ENCODE measurements around the gene SLC6A17.
A peak's percentile ranks its signal among the peaks of the same experiment; 100 is the strongest.

Gene SLC6A17

DNA sequence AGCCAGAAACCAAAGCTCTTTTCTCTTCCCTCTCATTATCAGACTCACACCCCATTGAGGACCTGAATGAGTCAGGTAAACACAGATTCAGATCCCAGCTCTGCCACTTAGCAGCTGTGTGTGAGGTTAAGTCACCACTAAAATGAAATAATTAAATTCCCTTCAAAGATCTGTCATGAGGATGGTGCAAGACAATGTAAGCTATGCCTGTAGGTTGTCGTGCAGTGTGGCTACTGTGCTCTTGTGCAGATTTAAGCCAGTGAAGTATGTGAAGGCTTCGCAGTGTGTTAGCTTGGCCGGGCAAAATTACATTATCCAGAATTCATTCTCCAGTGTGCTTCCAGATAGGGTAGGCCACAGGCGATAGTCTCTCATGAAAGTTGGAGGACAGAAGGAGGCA, 24.5 kb upstream of the SLC6A17 start:
- peaks cover 10% of the 10 kb centered on the region for H3K36me3 Mint-ChIP-seq
- H3K27me3 Mint-ChIP-seq = peaks cover 18% of the 10 kb centered on the region
- no peak overlapping the region for H3K27ac Mint-ChIP-seq
- no peak overlapping the region for H3K4me3 Mint-ChIP-seq
- peaks cover 6% of the 10 kb centered on the region for H3K9me3 Mint-ChIP-seq (ENCODE audit: low read depth)
- no peaks in the 10 kb centered on the region for H3K4me1 Mint-ChIP-seq (ENCODE audit: low read depth)

DNA sequence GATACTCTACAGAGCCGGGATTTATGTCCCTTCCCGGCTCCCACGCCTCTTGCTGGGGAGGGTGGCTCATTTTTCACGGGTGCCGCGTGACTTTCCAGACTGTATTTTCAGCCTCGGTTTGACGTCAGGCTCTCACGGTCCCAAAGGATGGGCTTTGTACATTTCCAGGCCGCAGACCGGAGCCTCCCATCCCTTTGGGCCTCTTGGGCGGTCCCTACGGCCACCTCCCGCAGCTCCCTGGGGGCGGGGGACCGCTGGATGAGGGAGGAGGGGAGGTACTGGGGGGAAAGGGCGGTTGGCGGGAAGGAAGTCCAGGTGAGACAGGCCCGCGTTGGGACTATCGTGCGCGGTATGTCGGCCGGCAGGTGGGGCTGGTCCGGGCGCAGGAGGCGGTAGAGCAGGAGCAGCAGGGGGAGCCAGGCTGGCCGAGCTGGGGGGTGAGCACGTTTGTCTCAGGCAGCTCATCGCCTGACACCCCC, 20.1 kb upstream of the SLC6A17 start:
- Mint-ChIP-seq H3K27ac (no peak overlapping the region), H3K27me3 (peaks cover 25% of the 10 kb centered on the region), H3K4me3 (no peak overlapping the region), H3K4me1 (ENCODE audit: low read depth) (no peaks in the 10 kb centered on the region), H3K9me3 (ENCODE audit: low read depth) (no peaks in the 10 kb centered on the region), H3K36me3 (peaks cover 3% of the 10 kb centered on the region)

DNA sequence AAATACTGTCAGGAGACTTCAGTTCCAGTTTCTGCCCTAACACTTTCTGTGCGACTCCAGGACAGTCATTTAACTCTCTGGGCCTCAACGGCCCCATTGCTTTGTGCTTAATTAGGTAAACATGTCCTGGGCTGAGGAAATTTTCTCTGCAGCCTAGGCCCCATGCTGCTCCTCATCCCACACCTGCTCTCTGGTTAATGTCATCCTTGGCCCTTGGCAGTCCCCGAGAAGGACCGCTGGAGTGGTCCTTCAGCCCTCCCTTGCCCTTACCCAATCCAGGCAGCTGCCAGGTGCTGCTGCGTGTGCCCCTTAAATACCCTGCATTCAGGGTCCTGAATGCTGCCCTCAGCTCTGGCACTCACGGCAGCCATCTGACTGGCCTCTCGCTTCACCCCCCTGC, 19.3 kb upstream of the SLC6A17 start:
- Mint-ChIP-seq H3K36me3 (no peaks in the 10 kb centered on the region), H3K4me1 (ENCODE audit: low read depth) (no peaks in the 10 kb centered on the region), H3K9me3 (ENCODE audit: low read depth) (no peaks in the 10 kb centered on the region), H3K27me3 (peaks cover 26% of the 10 kb centered on the region), H3K4me3 (no peak overlapping the region), H3K27ac (no peak overlapping the region)

DNA sequence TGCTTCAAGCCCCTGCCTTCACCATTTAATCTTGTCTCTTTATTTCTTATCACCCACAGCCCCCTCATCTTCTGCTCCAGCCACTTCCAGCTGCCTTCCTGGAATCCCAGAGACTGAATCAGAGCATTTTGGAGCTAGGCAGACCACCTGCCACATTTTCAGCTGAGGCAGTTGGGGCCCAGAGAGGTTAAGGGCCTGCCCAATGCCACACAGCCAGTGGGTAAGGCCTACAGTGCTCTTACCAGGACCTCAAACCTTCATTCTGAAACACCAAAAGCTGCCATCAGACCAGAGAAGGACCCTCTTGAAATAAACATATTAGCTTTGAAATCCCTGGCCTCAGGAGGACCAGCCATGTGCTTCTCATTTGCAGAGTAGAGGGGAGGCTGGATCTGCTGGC, 17.6 kb upstream of the SLC6A17 start:
- H3K27me3 Mint-ChIP-seq = peaks cover 28% of the 10 kb centered on the region

DNA sequence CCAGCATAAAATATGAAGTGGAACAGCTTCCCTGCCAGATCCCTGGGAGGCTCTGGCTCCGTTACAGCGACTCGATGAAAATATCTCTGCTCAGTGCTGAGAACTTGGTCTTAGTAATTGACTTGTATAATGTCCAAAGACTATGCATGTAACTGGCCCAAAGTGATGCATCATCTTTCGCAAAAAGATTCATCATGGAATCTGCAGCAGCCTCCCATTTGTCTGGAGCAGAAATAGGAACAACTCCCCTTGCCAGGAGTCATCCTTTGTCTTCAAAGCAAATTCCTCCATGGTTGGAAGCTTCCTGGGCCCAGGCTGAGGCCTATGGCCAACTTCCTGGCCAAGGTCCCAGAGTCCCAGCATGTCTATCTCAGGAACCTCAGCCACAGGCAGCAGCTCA, 16.9 kb upstream of the SLC6A17 start:
- Mint-ChIP-seq H3K36me3 (no peaks in the 10 kb centered on the region), H3K4me1 (ENCODE audit: low read depth) (peaks cover 13% of the 10 kb centered on the region), H3K27ac (no peak overlapping the region), H3K9me3 (ENCODE audit: low read depth) (no peaks in the 10 kb centered on the region), H3K27me3 (peaks cover 31% of the 10 kb centered on the region), H3K4me3 (no peak overlapping the region)

More for the DNA sequence above, 17.6 kb upstream of the SLC6A17 start:
- Mint-ChIP-seq H3K9me3 (ENCODE audit: low read depth) (no peaks in the 10 kb centered on the region), H3K4me1 (ENCODE audit: low read depth) (peaks cover 10% of the 10 kb centered on the region), H3K27ac (no peak overlapping the region), H3K4me3 (no peak overlapping the region), H3K36me3 (no peaks in the 10 kb centered on the region)

DNA sequence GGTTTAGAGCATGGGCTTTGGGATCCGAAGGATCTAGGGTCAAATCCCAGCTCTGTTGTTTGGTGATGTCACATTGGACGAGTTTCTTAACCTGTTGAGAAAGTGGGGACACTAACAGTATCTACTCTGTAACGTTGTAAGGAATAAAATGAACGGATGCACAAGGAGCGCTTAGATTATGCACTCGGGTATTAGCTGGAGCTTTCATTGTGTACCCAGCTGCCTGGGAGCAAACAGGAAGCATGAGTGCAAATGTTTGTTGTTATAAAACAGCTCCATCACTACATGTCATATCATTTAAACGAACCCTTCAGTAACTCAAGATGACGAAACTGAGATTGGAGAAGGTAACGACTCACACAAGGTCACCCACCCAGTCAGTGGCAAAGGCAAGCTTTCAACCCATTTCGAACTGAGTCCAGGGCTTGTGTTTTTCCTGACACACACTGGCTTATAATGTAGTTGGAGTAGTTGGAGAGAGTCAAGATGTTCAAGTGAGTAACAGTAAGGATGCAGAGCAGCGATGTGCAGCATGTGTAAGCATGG, 16.2 kb upstream of the SLC6A17 start:
- H3K4me3 Mint-ChIP-seq = no peak overlapping the region
- no peaks in the 10 kb centered on the region for H3K9me3 Mint-ChIP-seq (ENCODE audit: low read depth)
- H3K4me1 Mint-ChIP-seq (ENCODE audit: low read depth) = peaks cover 13% of the 10 kb centered on the region
- no peaks in the 10 kb centered on the region for H3K36me3 Mint-ChIP-seq
- H3K27me3 Mint-ChIP-seq = peaks cover 33% of the 10 kb centered on the region
- no peak overlapping the region for H3K27ac Mint-ChIP-seq

DNA sequence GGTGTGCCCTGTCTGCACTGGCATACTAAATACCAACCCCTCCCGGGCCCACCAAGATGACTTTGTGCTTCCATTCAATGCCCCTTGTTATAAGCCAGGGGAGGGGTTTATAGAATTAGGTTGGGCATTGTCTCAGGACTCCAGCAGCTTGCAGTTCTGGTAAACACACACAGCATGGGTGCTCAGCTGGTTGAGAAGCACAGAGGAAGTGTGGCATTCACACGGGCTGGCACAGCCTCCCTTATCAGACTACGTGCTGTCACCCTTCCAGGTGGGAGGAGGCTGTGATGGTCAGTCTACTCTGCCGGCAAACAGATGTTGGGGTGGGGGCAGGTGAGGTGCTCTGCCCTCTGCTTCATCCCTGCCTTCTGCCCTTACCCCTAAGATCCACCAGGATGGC, 15.0 kb upstream of the SLC6A17 start:
- Mint-ChIP-seq H3K4me3 (no peak overlapping the region), H3K27me3 (peaks cover 33% of the 10 kb centered on the region), H3K4me1 (ENCODE audit: low read depth) (peaks cover 13% of the 10 kb centered on the region), H3K27ac (no peak overlapping the region), H3K9me3 (ENCODE audit: low read depth) (no peaks in the 10 kb centered on the region), H3K36me3 (no peaks in the 10 kb centered on the region)

DNA sequence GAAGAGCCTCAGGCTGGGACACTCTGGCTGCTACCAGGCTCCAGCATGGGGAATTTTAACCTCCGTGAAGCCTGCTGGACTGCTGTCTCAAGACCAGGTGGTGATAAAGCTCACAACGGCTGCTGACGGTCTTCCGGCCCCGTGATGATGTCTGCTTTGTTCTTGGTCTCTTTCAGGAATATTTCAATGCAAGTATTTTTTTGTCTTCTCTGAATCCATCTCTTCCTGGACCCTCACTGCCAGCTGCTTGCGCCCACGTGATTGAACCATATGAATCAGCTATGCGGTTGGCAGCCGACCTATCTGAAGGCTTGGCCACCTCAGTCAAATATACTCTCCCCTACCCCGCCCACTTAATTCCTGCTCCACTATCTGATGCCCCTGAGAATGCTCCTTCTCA, 14.6 kb upstream of the SLC6A17 start:
- Mint-ChIP-seq H3K27me3 (peaks cover 33% of the 10 kb centered on the region), H3K4me3 (no peak overlapping the region), H3K27ac (no peak overlapping the region), H3K9me3 (ENCODE audit: low read depth) (no peaks in the 10 kb centered on the region), H3K36me3 (no peaks in the 10 kb centered on the region), H3K4me1 (ENCODE audit: low read depth) (peaks cover 13% of the 10 kb centered on the region)

DNA sequence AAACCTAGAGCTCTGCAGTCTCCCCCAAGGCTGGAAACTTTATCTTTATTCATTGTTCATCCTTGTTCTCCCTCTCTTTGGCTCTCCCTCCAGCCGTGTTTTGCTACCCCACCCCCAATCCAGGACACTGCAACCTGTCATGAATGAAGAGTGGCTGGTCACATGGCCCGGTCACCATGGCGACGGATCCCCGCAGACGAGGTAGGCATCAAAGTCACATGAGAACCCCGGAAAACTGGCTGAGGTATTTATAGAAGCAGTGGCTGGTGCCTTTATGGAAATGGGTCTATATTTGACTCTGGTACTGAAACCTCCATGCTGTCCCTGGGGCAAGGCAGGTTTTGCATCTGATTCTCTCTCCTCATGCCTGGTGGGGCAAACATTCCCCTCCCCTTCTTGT, 13.4 kb upstream of the SLC6A17 start:
- Mint-ChIP-seq H3K36me3 (no peaks in the 10 kb centered on the region), H3K4me1 (ENCODE audit: low read depth) (peaks cover 13% of the 10 kb centered on the region), H3K27me3 (peaks cover 24% of the 10 kb centered on the region), H3K9me3 (ENCODE audit: low read depth) (no peaks in the 10 kb centered on the region), H3K27ac (no peak overlapping the region), H3K4me3 (no peak overlapping the region)

DNA sequence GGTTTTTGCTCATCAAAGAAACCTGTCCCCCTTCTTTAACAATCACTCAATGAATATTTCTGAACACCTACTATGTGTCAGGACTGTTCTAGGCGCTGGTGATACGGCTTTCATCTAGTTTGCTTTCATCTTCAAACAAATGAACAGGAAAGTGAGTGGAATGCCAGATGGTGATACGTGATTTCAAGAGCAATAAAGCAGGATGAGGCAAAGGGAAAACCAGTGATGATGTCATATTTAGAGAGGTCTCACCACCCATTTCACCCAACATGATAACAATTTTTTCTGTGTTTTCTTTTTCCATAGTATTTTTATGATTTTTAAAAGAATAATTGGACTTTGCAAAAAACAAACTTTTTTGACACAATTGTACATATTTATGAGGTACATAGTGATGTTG, 11.3 kb upstream of the SLC6A17 start:
- H3K4me3 Mint-ChIP-seq = no peak overlapping the region
- peaks cover 25% of the 10 kb centered on the region for H3K27me3 Mint-ChIP-seq
- no peaks in the 10 kb centered on the region for H3K9me3 Mint-ChIP-seq (ENCODE audit: low read depth)
- H3K36me3 Mint-ChIP-seq = no peaks in the 10 kb centered on the region
- no peak overlapping the region for H3K27ac Mint-ChIP-seq
- H3K4me1 Mint-ChIP-seq (ENCODE audit: low read depth) = peaks cover 13% of the 10 kb centered on the region

DNA sequence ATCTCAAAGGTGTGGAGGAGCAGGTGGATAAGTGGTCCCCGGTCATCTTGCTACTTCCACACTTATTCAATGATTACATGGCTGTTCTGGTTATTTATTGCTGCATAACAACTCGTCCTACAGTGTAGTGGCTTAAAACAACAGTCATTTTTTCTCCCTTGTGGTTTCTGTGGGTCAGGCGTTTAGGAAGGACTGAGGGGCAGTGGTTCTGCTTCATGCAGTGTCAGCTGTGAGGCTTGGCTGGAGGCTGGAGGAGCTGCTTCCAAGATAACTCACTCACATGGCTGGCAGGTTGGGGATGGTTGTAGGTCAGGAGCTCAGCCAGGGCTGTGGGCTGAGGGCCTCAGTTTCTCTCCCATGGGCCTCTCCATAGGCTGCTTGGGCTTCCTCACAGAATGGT, 5.9 kb upstream of the SLC6A17 start:
- H3K4me1 Mint-ChIP-seq (ENCODE audit: low read depth) = no peaks in the 10 kb centered on the region
- H3K9me3 Mint-ChIP-seq (ENCODE audit: low read depth) = no peaks in the 10 kb centered on the region
- H3K36me3 Mint-ChIP-seq = no peaks in the 10 kb centered on the region
- no peak overlapping the region for H3K27ac Mint-ChIP-seq
- H3K4me3 Mint-ChIP-seq = no peak overlapping the region
- H3K27me3 Mint-ChIP-seq = peaks cover 12% of the 10 kb centered on the region

DNA sequence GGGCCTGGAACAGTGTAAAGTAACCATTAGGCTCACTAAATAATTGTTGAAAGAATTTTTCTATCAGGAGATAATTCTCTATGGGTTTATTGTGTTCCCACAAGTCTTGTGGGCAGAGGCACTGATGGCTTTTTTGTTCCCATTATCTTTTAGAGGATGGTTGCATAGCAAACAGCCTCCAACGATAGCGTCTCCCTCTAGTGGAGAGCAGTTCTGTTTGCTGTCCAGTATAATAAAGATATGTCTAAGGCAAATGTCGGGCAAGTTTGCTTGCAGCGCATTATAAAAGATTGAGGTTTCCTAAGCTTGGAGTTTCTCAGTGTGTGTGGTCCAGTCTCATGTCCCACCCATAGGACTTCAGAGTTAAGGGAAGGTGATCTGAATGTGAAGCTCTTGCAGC, 1.3 kb upstream of the SLC6A17 start:
- H3K9me3 Mint-ChIP-seq (ENCODE audit: low read depth) = no peaks in the 10 kb centered on the region
- H3K4me3 Mint-ChIP-seq = no peak overlapping the region
- peaks cover 31% of the 10 kb centered on the region for H3K27me3 Mint-ChIP-seq
- no peak overlapping the region for H3K27ac Mint-ChIP-seq
- H3K36me3 Mint-ChIP-seq = no peaks in the 10 kb centered on the region
- peaks cover 3% of the 10 kb centered on the region for H3K4me1 Mint-ChIP-seq (ENCODE audit: low read depth)

DNA sequence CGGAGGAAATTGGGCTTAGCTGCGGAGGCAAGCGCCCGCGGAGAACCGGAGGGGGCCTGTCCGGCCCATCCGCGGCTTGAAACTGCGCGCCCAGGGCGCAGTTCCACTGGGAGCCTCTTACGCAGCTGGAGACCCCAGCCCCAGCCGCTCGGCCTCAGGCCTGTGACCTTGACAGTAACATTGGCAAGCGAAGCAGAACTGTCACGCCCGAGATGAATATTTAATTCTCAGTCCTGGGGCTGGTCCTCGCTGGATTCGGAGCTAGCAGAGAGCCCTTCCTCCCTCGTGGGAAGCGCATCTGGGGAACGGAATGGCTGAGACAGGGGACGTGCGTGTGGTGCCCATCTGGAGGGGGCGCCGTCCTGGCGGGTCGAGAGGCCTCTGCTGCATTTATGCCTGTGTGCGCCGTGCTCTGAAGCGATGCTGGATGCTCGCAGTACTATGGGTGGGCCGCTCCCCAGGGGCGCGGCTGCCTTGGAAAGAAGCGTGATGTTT, 928 bp downstream of the SLC6A17 start:
- peaks cover 3% of the 10 kb centered on the region for H3K4me1 Mint-ChIP-seq (ENCODE audit: low read depth)
- peak overlapping the region; percentile 2 for H3K4me3 Mint-ChIP-seq
- no peaks in the 10 kb centered on the region for H3K36me3 Mint-ChIP-seq
- no peaks in the 10 kb centered on the region for H3K9me3 Mint-ChIP-seq (ENCODE audit: low read depth)
- peaks cover 40% of the 10 kb centered on the region for H3K27me3 Mint-ChIP-seq
- no peak overlapping the region for H3K27ac Mint-ChIP-seq

DNA sequence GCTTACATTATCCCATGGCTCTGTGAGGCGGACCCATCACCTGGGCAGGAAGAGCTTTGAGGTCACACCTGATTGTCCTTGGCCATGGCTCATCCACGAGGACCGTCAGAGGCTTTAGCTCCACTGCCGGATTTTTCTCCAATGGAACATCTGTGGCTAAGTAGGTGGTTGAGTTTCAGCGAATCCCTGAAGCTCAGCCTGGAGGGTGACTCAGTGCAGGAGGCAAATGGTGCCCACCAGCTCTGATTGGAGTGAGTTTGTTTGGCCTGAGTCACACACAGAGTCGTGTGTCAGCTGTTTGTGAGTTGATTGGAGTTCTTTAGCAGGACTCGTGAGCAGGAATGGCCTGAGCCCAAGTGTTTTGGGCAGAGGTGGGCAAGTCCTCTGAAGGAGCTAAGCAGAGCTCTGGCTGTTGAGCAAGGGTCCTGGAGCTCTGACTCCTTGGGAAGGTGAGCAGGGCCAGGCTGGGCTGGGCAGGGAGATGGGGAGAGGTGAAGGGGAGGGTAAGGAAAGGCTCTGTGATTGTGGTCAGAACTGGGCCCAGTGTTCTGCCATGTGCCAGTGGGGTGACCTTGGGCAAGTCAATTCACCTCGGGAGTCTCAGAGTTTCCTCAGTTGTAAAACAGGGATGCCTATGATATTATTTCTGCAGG, 2.0 kb downstream of the SLC6A17 start:
- Mint-ChIP-seq H3K9me3 (ENCODE audit: low read depth) (no peaks in the 10 kb centered on the region), H3K4me3 (no peak overlapping the region), H3K27me3 (peaks cover 49% of the 10 kb centered on the region), H3K36me3 (no peaks in the 10 kb centered on the region), H3K27ac (no peak overlapping the region), H3K4me1 (ENCODE audit: low read depth) (peaks cover 3% of the 10 kb centered on the region)

DNA sequence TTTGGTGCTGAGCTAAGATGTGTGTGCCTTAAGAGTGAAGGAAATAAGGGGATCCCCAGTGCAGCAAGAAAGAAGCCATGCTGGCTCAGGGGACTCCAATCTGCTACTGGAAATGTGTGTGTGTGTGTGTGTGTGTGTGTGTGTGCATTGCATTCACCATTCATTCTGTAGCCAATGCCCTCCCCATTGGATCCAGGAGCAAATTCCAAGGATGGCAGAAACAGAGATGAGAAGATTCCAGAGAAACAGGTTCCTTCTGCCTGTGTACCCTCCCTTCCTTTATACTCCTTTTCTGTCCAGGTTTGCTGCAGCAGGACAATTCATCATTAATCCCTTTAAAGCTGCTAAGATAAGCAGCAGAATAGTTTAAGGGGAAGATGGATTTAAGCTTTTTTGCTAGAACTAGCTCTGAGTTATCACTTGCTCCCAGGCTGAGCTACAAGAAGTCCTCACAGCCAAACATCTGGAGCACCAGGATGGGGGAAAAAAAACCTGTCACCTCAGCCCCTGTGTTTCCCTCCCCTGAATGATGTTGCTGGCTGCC, 3.2 kb downstream of the SLC6A17 start:
- peaks cover 3% of the 10 kb centered on the region for H3K4me1 Mint-ChIP-seq (ENCODE audit: low read depth)
- peaks cover 53% of the 10 kb centered on the region for H3K27me3 Mint-ChIP-seq
- no peak overlapping the region for H3K27ac Mint-ChIP-seq
- no peaks in the 10 kb centered on the region for H3K36me3 Mint-ChIP-seq
- H3K4me3 Mint-ChIP-seq = no peak overlapping the region
- H3K9me3 Mint-ChIP-seq (ENCODE audit: low read depth) = no peaks in the 10 kb centered on the region

Data from activated naive CD8-positive, alpha-beta T cell (primary cell).